ENCODE results near the gene TSEN15.

The TSEN15 gene

DNA sequence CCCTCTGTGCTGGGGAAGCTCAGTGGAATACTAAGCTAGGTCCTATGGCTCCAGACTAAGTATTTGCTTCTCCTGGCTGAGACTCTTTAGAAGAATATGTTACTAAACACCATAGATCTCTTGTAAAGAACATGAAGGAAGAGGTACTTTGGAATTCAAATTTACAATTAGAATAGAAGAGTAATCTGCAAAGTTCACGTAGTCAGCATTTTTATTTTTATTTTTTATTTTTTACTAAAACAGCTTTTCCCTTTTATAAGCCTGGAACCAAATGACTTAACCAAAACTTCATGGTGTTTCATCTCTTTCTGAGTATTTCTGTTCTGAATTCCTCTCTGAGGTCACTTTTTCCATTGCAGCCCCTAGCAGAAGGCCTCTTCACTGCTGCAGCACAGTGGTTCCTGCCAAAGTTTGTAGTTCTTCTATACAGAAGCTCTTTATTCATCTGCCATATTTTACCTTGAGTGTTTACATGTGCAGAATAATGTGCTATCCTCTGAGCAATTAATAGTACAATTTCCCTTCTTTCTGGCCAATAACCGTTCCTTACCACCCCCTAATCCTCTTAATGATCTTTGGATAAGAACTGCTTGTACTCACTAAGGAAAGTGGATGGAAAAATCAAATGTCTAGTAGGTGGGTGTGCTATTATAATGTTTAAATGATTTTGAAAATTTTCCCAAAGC, 27.2 kb downstream of the TSEN15 start:
- H3K4me3 ChIP-seq (ENCODE audit: low read depth, low read length): no peak overlapping the region
- CTCF ChIA-PET: interaction anchor here (0.6 to 1.5 kb wide), 5 partner anchors 9 to 592 kb away, joined by 3 to 12 read pairs (median 4); no protein-coding TSS in a partner anchor
- H3K36me3 ChIP-seq (ENCODE audit: control insufficient read depth in 2 of 2, insufficient read depth in 1 of 2, low read length in 2 of 2): no peaks in the 10 kb centered on the region
- H3K27ac ChIP-seq (ENCODE audit: extremely low read depth, low read depth, low read length): no peak overlapping the region
- POLR2A ChIA-PET: no interaction called here
- TF ChIP-seq ZNF148 (tag by site-specific recombination; IDR thresholded peaks at IDR 0.05; ENCODE audit: borderline replicate concordance) (no peak), IKZF3 (tag by site-specific recombination; IDR thresholded peaks at IDR 0.05) (no peak), ZNF560 (tag by site-specific recombination; IDR thresholded peaks at IDR 0.05; ENCODE audit: borderline replicate concordance) (no peak), ZNF223 (tag by site-specific recombination; IDR thresholded peaks at IDR 0.05) (no peak), ZXDB (tag by site-specific recombination; IDR thresholded peaks at IDR 0.05) (no peak)
- H3K9me3 ChIP-seq (ENCODE audit: control insufficient read depth, insufficient read depth, low read depth, low read length): no peaks in the 10 kb centered on the region
- no peaks in the 10 kb centered on the region for H3K4me1 ChIP-seq (ENCODE audit: control insufficient read depth, insufficient read depth, low read length)

DNA sequence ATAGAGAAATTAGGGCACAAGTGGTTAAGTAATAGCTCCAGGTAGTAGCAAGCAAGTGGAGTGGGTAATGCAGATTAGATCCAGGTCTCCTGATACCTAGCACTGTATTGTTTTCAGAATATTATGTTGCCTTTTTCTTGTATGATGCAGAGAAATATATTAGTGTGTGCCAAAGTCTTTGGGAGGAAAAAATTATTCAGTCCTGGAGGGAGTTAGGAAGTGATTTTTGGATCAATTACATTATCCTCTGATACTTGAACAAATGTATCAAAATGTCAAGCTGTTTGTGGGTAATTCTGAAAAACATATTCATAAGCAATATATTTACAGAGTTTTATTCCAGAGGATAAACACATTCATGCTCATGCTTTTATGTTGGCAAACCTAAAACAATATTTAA, 28.8 kb downstream of the TSEN15 start:
- no peak for TF ChIP-seq CTCF (tag by site-specific recombination; IDR thresholded peaks at IDR 0.05)
- TF ChIP-seq, protein P1, sequence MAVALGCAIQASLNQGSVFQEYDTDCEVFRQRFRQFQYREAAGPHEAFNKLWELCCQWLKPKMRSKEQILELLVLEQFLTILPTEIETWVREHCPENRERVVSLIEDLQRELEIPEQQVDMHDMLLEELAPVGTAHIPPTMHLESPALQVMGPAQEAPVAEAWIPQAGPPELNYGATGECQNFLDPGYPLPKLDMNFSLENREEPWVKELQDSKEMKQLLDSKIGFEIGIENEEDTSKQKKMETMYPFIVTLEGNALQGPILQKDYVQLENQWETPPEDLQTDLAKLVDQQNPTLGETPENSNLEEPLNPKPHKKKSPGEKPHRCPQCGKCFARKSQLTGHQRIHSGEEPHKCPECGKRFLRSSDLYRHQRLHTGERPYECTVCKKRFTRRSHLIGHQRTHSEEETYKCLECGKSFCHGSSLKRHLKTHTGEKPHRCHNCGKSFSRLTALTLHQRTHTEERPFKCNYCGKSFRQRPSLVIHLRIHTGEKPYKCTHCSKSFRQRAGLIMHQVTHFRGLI (tag by site-specific recombination; IDR thresholded peaks at IDR 0.05): no peak
- no peak for TF ChIP-seq SP2 (tag by site-specific recombination; IDR thresholded peaks at IDR 0.05)
- no peak for TF ChIP-seq ZNF600 (tag by site-specific recombination; IDR thresholded peaks at IDR 0.05)
- no peak for TF ChIP-seq ZNF114 (tag by site-specific recombination; IDR thresholded peaks at IDR 0.05)
- TF ChIP-seq ZNF366 (tag by site-specific recombination; conservative IDR thresholded peaks at IDR 0.05): no peak
- TF ChIP-seq ZNF843 (tag by site-specific recombination; IDR thresholded peaks at IDR 0.05): no peak
- TF ChIP-seq ZNF792 (tag by site-specific recombination; IDR thresholded peaks at IDR 0.05): no peak
- no peak for TF ChIP-seq ZNF707 (tag by site-specific recombination; IDR thresholded peaks at IDR 0.05)
- TF ChIP-seq, protein P2, sequence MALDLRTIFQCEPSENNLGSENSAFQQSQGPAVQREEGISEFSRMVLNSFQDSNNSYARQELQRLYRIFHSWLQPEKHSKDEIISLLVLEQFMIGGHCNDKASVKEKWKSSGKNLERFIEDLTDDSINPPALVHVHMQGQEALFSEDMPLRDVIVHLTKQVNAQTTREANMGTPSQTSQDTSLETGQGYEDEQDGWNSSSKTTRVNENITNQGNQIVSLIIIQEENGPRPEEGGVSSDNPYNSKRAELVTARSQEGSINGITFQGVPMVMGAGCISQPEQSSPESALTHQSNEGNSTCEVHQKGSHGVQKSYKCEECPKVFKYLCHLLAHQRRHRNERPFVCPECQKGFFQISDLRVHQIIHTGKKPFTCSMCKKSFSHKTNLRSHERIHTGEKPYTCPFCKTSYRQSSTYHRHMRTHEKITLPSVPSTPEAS (tag by site-specific recombination; IDR thresholded peaks at IDR 0.05): no peak
- TF ChIP-seq SALL2 (tag by site-specific recombination; IDR thresholded peaks at IDR 0.05; ENCODE audit: borderline replicate concordance): no peak
- H3K36me3 ChIP-seq (ENCODE audit: control insufficient read depth in 2 of 2, insufficient read depth in 1 of 2, low read length in 2 of 2): no peaks in the 10 kb centered on the region
- ChIA-PET CTCF (interaction anchor here (0.7 to 1.7 kb wide), 2 partner anchors 14 to 584 kb away, joined by 3 to 7 read pairs; no protein-coding TSS in a partner anchor), POLR2A (no interaction called here)
- H3K9me3 ChIP-seq (ENCODE audit: control insufficient read depth, insufficient read depth, low read depth, low read length): no peaks in the 10 kb centered on the region
- no peak overlapping the region for H3K27ac ChIP-seq (ENCODE audit: extremely low read depth, low read depth, low read length)
- H3K4me1 ChIP-seq (ENCODE audit: control insufficient read depth, insufficient read depth, low read length): no peaks in the 10 kb centered on the region
- no peak overlapping the region for H3K4me3 ChIP-seq (ENCODE audit: low read depth, low read length)

All from HEK293 (cell line).